Measurements from ENCODE around the gene ELAVL2.

GRCh38 chr9:23730364-23730763 lies 95.7 kb downstream of the ELAVL2 start:
- TF ChIP-seq CTCF (IDR thresholded peaks at IDR 0.05), result no peak
- TF ChIP-seq POLR2A (IDR thresholded peaks at IDR 0.05), result no peak
